GM19328 (cell line): ENCODE data around the gene PSMA5.
"Not testable (repeated sequence)": the region's sequence is repeated elsewhere in the genome, so short reads cannot be mapped to it uniquely, and the experiment has no call there.

Experiments used
- ATAC-seq: cut with Tn5 transposase; IDR thresholded peaks from one replicate; pipeline ENCODE4 v1.9.1; 2021; ENCODE audit warnings: mild to moderate bottlenecking, moderate library complexity; ENCODE audit not compliant: unreplicated experiment

Gene PSMA5

GRCh38 chr1:109426281-109427170 lies at the start of gene PSMA5:
Gene PSMA5, minus strand, starts transcription at chr1:109426448. Its CDS starts 118 bp downstream, at chr1:109426330.
- ATAC-seq, result peak; percentile 97

GRCh38 chr1:109475261-109475660 lies 49.0 kb upstream of the PSMA5 start:
- ATAC-seq, result no peak

GRCh38 chr1:109474697-109475096 lies 48.4 kb upstream of the PSMA5 start:
- no peak for ATAC-seq

GRCh38 chr1:109473284-109474057 lies 47.2 kb upstream of the PSMA5 start:
- ATAC-seq, result not testable (repeated sequence)

GRCh38 chr1:109472779-109473178 lies 46.5 kb upstream of the PSMA5 start:
- ATAC-seq, result no peak

GRCh38 chr1:109470245-109470644 lies 44.0 kb upstream of the PSMA5 start:
- ATAC-seq, result no peak

GRCh38 chr1:109468903-109469302 lies 42.7 kb upstream of the PSMA5 start:
- ATAC-seq, result no peak

- no peak for ATAC-seq
Measured at GRCh38 chr1:109468061-109468460, 41.8 kb upstream of the PSMA5 start.

GRCh38 chr1:109467301-109467777 lies 41.1 kb upstream of the PSMA5 start:
- ATAC-seq, result no peak

- ATAC-seq, result no peak
Measured at GRCh38 chr1:109466452-109467300, 40.4 kb upstream of the PSMA5 start, which contains the start of gene SYPL2. Gene SYPL2, plus strand, starts transcription at chr1:109466546. Its CDS starts 298 bp downstream, at chr1:109466844.

GRCh38 chr1:109466125-109466451 lies 39.8 kb upstream of the PSMA5 start:
- no peak for ATAC-seq

GRCh38 chr1:109457819-109458218 lies 31.6 kb upstream of the PSMA5 start:
- no peak for ATAC-seq

GRCh38 chr1:109454497-109455133 lies 28.4 kb upstream of the PSMA5 start:
- ATAC-seq, result no peak

- no peak for ATAC-seq
Measured at GRCh38 chr1:109447524-109447923, 21.3 kb upstream of the PSMA5 start.

GRCh38 chr1:109445949-109446695 lies 19.9 kb upstream of the PSMA5 start:
- not testable (repeated sequence) for ATAC-seq

- ATAC-seq, result no peak
Measured at GRCh38 chr1:109444346-109444745, 18.1 kb upstream of the PSMA5 start.

GRCh38 chr1:109443476-109443875 lies 17.2 kb upstream of the PSMA5 start:
- ATAC-seq, result no peak

- ATAC-seq, result no peak
Measured at GRCh38 chr1:109441069-109441468, 14.8 kb upstream of the PSMA5 start.

- ATAC-seq, result no peak
Measured at GRCh38 chr1:109438798-109439297, 12.6 kb upstream of the PSMA5 start.
